CD14-positive monocyte (primary cell): Measurements from ENCODE around the gene TRMT13. TPM values are rescaled to one million over a fixed set of nuclear protein-coding genes. Genes with fewer than 3 reads are reported as not detected.

ENCODE experiments used
- DNase-seq, 3 donors: peaks; one replicate each; pipeline ENCODE4 v3.0.0-alpha.2; 2011 to 2022
- H2AFZ ChIP-seq: 2 replicates; pipeline ENCODE4 v1.6.0; 2012; ENCODE audit warnings: mild to moderate bottlenecking, low read depth, low read length, inconsistent platforms; ENCODE audit not compliant: insufficient read depth, poor library complexity, severe bottlenecking
- H3K27ac ChIP-seq, 2 donors: 1 replicate in 1 of 2; 2 replicates in 1 of 2; pipeline ENCODE4 v1.5.1; 2012 to 2013; ENCODE audit warnings: low read length in 2 of 2, control low read depth in 1 of 2, inconsistent platforms in 1 of 2, low read depth in 1 of 2, mild to moderate bottlenecking in 1 of 2
- H3K27me3 ChIP-seq, 2 donors: one replicate each; pipeline versions ENCODE4 v1.6.0 to v1.6.1; 2011 to 2013; ENCODE audit warnings: low read length in 2 of 2; ENCODE audit not compliant: control insufficient read depth in 2 of 2, insufficient read depth in 2 of 2
- H3K36me3 ChIP-seq, 2 donors: replicated peaks in 1 of 2; 1 replicate in 1 of 2; 2 replicates in 1 of 2; pipeline versions ENCODE4 v1.5.1 to v1.6.1; 2012 to 2013; ENCODE audit warnings: low read length in 2 of 2, control low read depth in 1 of 2, inconsistent platforms in 1 of 2, mild to moderate bottlenecking in 1 of 2; ENCODE audit not compliant: insufficient read depth in 2 of 2, control insufficient read depth in 1 of 2
- H3K4me1 ChIP-seq, 2 donors: 1 replicate in 1 of 2; 2 replicates in 1 of 2; pipeline versions ENCODE4 v1.5.1 to v1.6.1; 2012 to 2013; ENCODE audit warnings: low read length in 2 of 2, control low read depth in 1 of 2, inconsistent platforms in 1 of 2, mild to moderate bottlenecking in 1 of 2, moderate library complexity in 1 of 2; ENCODE audit not compliant: insufficient read depth in 2 of 2, control insufficient read depth in 1 of 2
- H3K4me2 ChIP-seq: replicated peaks from 2 replicates; pipeline ENCODE3; 2012; ENCODE audit warnings: low read length, moderate library complexity, mild to moderate bottlenecking; ENCODE audit not compliant: poor library complexity, severe bottlenecking; ENCODE audit errors: extremely low read depth
- H3K4me3 ChIP-seq, 3 experiments: fragments of 200-600 bp in 1 of 3; sonication (generic) in 1 of 3; replicated peaks in 1 of 3; 1 replicate in 2 of 3; 2 replicates in 1 of 3; pipeline ENCODE4 v1.5.1; 2011 to 2013; ENCODE audit warnings: low read length in 3 of 3, mild to moderate bottlenecking in 3 of 3, control low read depth in 2 of 3, low read depth in 2 of 3, inconsistent platforms in 1 of 3, moderate library complexity in 1 of 3
- H3K79me2 ChIP-seq: 2 replicates; pipeline ENCODE4 v1.6.0; 2012; ENCODE audit warnings: mild to moderate bottlenecking, control low read depth, inconsistent platforms, low read length, moderate library complexity; ENCODE audit not compliant: insufficient read depth
- H3K9ac ChIP-seq: 2 replicates; pipeline ENCODE4 v1.6.0; 2017; ENCODE audit warnings: low read length, mild to moderate bottlenecking; ENCODE audit not compliant: insufficient read depth, poor library complexity, severe bottlenecking
- H3K9me3 ChIP-seq, 2 donors: replicated peaks in 1 of 2; 1 replicate in 1 of 2; 2 replicates in 1 of 2; pipeline versions ENCODE4 v1.5.1 to v1.6.1; 2012 to 2013; ENCODE audit warnings: low read length in 2 of 2, control low read depth in 1 of 2; ENCODE audit not compliant: control insufficient read depth in 1 of 2, insufficient read depth in 1 of 2
- H4K20me1 ChIP-seq: 2 replicates; pipeline ENCODE4 v1.6.0; 2012; ENCODE audit warnings: mild to moderate bottlenecking, low read length, control low read depth, moderate library complexity; ENCODE audit not compliant: insufficient read depth
- H3K27ac Mint-ChIP-seq, 7 donors: one replicate each; pipeline ENCODE4 v1.8.0; 2020; ENCODE audit warnings: mild to moderate bottlenecking in 7 of 7, mixed read lengths in 7 of 7, moderate library complexity in 6 of 7, inconsistent platforms in 2 of 7
- H3K27me3 Mint-ChIP-seq, 3 donors: one replicate each; pipeline ENCODE4 v1.8.0; 2021 to 2022; ENCODE audit warnings: low read depth in 3 of 3, mild to moderate bottlenecking in 3 of 3, mixed read lengths in 3 of 3, moderate library complexity in 3 of 3, inconsistent platforms in 1 of 3
- H3K36me3 Mint-ChIP-seq, 2 donors: one replicate each; pipeline ENCODE4 v1.8.0; 2020; ENCODE audit warnings: mixed read lengths in 2 of 2, inconsistent platforms in 1 of 2, mild to moderate bottlenecking in 1 of 2
- H3K4me1 Mint-ChIP-seq: one replicate; pipeline ENCODE4 v1.8.0; 2020; ENCODE audit warnings: mild to moderate bottlenecking, mixed read lengths
- H3K4me3 Mint-ChIP-seq, 2 donors: one replicate each; pipeline ENCODE4 v1.8.0; 2020; ENCODE audit warnings: mild to moderate bottlenecking in 2 of 2, mixed read lengths in 2 of 2, moderate library complexity in 1 of 2
- H3K9me3 Mint-ChIP-seq, 7 donors: one replicate each; pipeline ENCODE4 v1.8.0; 2020 to 2022; ENCODE audit warnings: mixed read lengths in 7 of 7, mild to moderate bottlenecking in 6 of 7, moderate library complexity in 6 of 7, inconsistent platforms in 2 of 7
- CTCF ChIP-seq: fragments of 200-600 bp; IDR thresholded peaks from one replicate; pipeline ENCODE4 v1.8.0; 2022; ENCODE audit warnings: antibody characterized with exemption, mild to moderate bottlenecking
- WGBS: methylation state at CpG from one replicate; pipeline ENCODE4 v1.1.5; 2013; ENCODE audit warnings: missing lambda C conversion rate; ENCODE audit not compliant: insufficient coverage; 5-methylcytosine and 5-hydroxymethylcytosine counted together
- intact Hi-C, 2 donors: fragments of 100-400 bp; cut with micrococcal nuclease; formaldehyde crosslinking; loops; one replicate each; pipeline versions ENCODE4 v1.15.0 to v1.15.1; 2023
- polyA plus RNA-seq, 3 donors: library from polyadenylated mRNA; depleted of rRNA in 1 of 3; unstranded in 2 of 3; stranded (reverse) in 1 of 3; fragments of 300-500 nt in 2 of 3; fragments of >200 nt in 1 of 3; fragmentation: Illumina TruSeq in 2 of 3; gene quantifications; 1 replicate in 2 of 3; 2 replicates in 1 of 3; pipeline ENCODE4 v1.2.3, GENCODE V29; 2012 to 2021

Gene TRMT13
- polyA plus RNA-seq, 3 donors: 2.2 to 8.1 (median 2.3) TPM

- intact Hi-C loops: no loop called here
- Histone ChIP-seq H3K9me3 (no peaks in the 10 kb centered on the region), H3K27ac (no peak overlapping the region), H3K4me1 (no peaks in the 10 kb centered on the region), H3K4me3 (no peak overlapping the region), H3K79me2 (no peaks in the 10 kb centered on the region), H3K9ac (no peak overlapping the region), H2AFZ (no peak overlapping the region), H3K4me2 (no peak overlapping the region), H3K27me3 (no peaks in the 10 kb centered on the region), H3K36me3 (no peaks in the 10 kb centered on the region), H4K20me1 (no peaks in the 10 kb centered on the region)
- no peaks in the 10 kb centered on the region for H3K36me3 Mint-ChIP-seq
- H3K9me3 Mint-ChIP-seq: peaks cover 0 to 1% (median 0%) of the 10 kb centered on the region in 7 donors
- WGBS: 100% methylated on average over 1 of the region's 5 CpGs
- H3K27me3 Mint-ChIP-seq: peaks cover 0 to 2% (median 0%) of the 10 kb centered on the region in 3 donors
- H3K4me3 Mint-ChIP-seq: no peak overlapping the region
- H3K27ac Mint-ChIP-seq: no peak overlapping the region
- H3K4me1 Mint-ChIP-seq: no peaks in the 10 kb centered on the region
- no peak for TF ChIP-seq CTCF
- DNase-seq: no peak
Observed at GRCh38 chr1:100164702-100165101, 31.7 kb downstream of the TRMT13 start.

GRCh38 chr1:100168051-100168450 is 35.1 kb downstream of the TRMT13 start:
- Histone ChIP-seq H3K79me2 (no peaks in the 10 kb centered on the region), H3K27ac (no peak overlapping the region), H3K4me2 (no peak overlapping the region), H2AFZ (no peak overlapping the region), H3K4me3 (no peak overlapping the region), H4K20me1 (no peaks in the 10 kb centered on the region), H3K36me3 (no peaks in the 10 kb centered on the region), H3K4me1 (no peaks in the 10 kb centered on the region), H3K9me3 (no peaks in the 10 kb centered on the region), H3K9ac (no peak overlapping the region), H3K27me3 (no peaks in the 10 kb centered on the region)
- TF ChIP-seq CTCF: no peak
- no peaks in the 10 kb centered on the region for H3K4me1 Mint-ChIP-seq
- H3K27me3 Mint-ChIP-seq: peaks cover 0 to 2% (median 0%) of the 10 kb centered on the region in 3 donors
- WGBS: no CpG with 5 or more reads among the region's 2 CpGs
- DNase-seq: no peak
- intact Hi-C loops: no loop called here
- H3K4me3 Mint-ChIP-seq: no peak overlapping the region
- no peaks in the 10 kb centered on the region for H3K36me3 Mint-ChIP-seq
- no peak overlapping the region for H3K27ac Mint-ChIP-seq
- H3K9me3 Mint-ChIP-seq: peaks cover 0 to 2% (median 0%) of the 10 kb centered on the region in 7 donors
